Epithelial cell of prostate (primary cell): ENCODE data around the gene PLCB4.

Source experiments
- DNase-seq: peaks from one replicate; pipeline ENCODE4 v3.0.0-alpha.2; 2011; ENCODE audit warnings: low read depth, low spot score
- H3K27ac ChIP-seq: fragments of 450-650 bp; 2 replicates; pipeline ENCODE4 v1.5.1; 2017; ENCODE audit warnings: mild to moderate bottlenecking

PLCB4 gene

GRCh38 chr20:9161311-9161710 lies 92.4 kb downstream of the PLCB4 start:
- H3K27ac ChIP-seq, result no peak overlapping the region
- DNase-seq, result no peak

DNA sequence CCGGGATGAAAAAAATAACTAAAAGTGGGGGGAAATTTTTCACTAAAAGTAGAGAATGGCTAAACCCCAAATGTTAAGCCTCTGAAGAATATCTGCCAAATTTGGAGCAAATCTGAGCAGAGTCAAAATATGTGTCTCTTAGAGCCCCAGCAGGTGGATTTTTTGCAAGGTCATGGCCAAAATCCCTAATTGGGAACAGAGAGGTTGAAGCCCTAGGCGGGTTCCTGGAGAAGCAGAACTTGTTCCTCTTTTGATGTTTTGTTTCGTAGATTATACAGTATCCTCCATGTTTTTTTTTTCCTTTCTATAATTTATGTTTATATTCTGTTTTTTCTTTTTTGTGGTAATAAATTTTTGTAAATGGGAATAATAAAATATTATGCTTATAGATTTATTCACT lies 94.4 kb downstream of the PLCB4 start:
- H3K27ac ChIP-seq, result no peak overlapping the region
- DNase-seq, result no peak

GRCh38 chr20:9163995-9164394 lies 95.1 kb downstream of the PLCB4 start:
- no peak for DNase-seq
- no peak overlapping the region for H3K27ac ChIP-seq

DNA sequence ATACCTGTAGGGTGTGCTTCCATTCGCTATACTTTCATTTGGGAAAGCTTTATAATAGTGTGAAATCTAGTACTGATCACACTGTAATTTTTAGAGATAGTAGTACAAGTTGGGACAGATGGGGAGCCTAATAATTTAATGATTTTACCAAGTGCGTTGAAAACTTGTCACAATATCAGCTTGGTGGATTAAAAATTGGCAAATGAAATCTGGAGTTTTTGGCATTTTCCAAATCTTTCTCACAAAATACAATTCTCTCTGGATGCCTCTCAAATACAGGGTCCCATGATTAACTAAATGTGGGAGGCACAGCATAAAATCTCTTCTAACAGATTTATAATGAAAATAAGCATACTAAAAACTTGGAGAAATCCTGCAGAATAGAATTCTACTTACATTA lies 96.4 kb downstream of the PLCB4 start:
- no peak overlapping the region for H3K27ac ChIP-seq
- DNase-seq, result no peak

DNA sequence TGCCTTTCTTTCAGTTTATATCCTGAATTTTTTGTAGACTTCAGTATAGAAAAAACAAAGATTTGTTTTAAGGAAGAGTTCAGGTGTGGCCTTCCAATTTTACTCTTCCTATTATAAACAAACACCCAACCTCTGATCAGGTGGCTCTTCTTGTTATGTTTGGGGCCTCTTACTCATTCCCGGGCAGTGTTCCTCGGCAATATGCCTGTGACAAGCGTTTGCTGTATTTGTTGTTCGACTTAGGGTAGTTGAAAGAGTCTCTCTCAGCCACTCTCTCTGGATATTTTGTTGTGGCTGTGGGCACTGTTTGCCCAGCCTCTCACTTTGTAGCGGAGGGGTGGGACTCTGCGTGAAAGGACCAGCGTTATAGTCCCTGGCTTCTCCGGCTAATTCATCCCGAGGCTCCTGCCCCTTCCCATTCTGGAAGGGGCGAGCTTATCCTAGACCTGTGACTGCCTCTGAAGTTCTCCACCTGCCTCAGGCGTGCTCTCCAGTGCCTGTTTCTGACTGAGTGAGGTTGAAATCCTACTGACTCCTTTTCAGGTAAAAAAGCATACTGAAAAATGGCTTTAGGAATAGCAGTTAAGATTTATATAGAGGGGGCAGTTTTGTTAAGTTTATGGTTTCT lies 97.4 kb downstream of the PLCB4 start:
- DNase-seq, result no peak
- no peak overlapping the region for H3K27ac ChIP-seq

DNA sequence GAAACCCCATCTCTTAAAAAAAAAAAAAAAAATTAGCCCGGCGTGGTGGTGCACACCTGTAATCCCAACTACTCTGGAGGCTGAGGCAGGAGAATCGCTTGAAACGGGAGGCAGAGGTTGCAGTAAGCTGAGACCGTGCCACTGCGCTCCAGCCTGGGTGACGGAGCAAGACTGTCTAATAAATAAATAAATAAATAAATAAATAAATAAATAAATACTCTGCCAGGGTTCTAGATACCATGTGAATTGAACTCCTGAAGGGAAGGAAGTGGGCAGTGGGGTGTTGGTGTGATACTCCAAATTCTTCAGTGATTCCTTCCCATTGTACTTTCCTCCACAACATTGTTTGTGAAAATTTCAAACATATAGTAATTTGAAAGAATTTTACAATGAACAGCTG lies 100.5 kb downstream of the PLCB4 start:
- H3K27ac ChIP-seq, result no peak overlapping the region
- DNase-seq, result no peak

DNA sequence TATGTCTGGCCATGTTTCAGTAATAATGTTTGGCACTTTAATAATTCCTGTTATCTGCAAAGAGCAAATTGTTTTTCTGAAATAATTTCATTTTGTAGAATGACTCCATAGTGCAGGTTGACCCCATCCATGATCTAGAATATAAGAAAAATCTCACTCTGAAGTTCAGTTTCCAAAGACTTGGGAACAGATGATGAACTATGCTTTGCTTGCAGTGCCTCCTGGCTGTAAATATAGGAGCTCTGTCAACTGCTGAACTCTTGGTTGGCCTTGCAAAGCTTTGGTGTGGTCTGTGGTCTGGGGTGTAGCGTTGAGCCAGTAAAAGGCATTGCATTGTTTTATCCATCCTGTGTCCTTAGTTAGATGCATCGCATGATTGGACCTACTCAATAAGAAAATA lies 104.0 kb downstream of the PLCB4 start:
- H3K27ac ChIP-seq, result no peak overlapping the region
- DNase-seq, result no peak

GRCh38 chr20:9177278-9177677 lies 108.4 kb downstream of the PLCB4 start:
- no peak for DNase-seq
- H3K27ac ChIP-seq, result no peak overlapping the region

- DNase-seq, result no peak
- no peak overlapping the region for H3K27ac ChIP-seq
These were observed 110.4 kb downstream of the PLCB4 start for GRCh38 chr20:9179193-9179802.

- H3K27ac ChIP-seq, result no peak overlapping the region
- no peak for DNase-seq
These were observed 111.0 kb downstream of the PLCB4 start for GRCh38 chr20:9179867-9180266.

- no peak for DNase-seq
- H3K27ac ChIP-seq, result no peak overlapping the region
These were observed 111.8 kb downstream of the PLCB4 start for GRCh38 chr20:9180481-9181257.

DNA sequence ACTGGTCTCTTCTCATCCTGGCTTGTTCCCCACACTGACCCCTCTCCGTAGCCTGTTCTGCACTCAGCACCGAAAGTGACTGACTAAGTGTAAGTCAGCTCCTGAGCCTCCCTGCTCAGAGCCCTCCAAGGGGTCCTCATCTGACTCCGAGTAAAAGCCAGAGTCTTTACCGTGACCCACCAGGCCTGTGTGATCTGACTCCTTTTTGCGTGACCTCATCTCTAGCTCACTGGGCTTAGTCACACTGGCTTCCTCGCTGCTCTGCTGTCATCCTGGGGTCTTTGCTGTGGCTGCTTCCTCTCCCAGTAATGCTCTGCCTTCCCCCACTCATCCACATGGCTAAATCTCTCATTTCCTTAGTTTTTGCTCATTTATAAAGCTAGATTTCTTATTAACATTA lies 116.6 kb downstream of the PLCB4 start:
- no peak for DNase-seq
- H3K27ac ChIP-seq, result no peak overlapping the region

- H3K27ac ChIP-seq, result no peak overlapping the region
- DNase-seq, result no peak
These were observed 117.5 kb downstream of the PLCB4 start for GRCh38 chr20:9186396-9186795.

DNA sequence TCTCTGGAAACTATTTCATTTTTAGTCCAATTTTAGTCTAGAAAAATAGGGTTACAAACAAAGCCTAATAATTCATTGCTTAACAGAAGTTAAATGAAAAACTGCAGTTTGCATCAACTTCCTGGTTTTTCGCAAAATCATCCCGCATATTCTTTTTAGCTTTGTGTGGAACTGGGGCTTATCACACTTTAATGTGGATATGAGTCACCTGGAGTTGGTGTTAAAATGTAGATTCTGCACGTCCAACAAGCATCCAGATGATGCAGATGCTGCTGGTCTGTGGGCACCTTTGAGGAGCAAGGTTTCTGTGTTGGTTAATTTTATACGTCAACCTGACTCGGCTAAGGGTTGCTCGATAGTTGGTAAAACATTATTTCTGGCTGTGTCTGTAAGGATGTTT lies 126.1 kb downstream of the PLCB4 start:
- no peak overlapping the region for H3K27ac ChIP-seq
- no peak for DNase-seq

DNA sequence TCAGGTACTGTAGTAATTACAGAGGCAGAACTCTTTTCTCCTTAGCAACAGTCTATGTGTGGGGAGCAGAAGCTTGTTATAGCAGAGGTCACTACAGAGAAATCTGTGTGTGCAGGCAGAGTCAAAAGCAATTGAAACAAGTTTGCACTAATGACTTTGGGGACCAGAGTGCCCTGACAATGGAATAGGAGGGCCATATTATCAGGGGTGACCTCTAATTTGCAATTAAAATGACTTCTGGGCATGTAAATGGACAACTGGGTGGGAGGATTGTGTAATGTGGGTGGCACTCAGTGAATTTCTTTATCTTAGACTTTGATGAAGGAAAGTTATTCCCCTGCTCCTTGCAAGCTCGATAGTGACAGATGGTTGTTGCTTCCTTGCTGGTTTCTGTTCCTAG lies 127.2 kb downstream of the PLCB4 start:
- DNase-seq, result no peak
- no peak overlapping the region for H3K27ac ChIP-seq

- no peak overlapping the region for H3K27ac ChIP-seq
- no peak for DNase-seq
These were observed 129.6 kb downstream of the PLCB4 start for GRCh38 chr20:9198460-9198859.

GRCh38 chr20:9200196-9200595 lies 131.3 kb downstream of the PLCB4 start:
- no peak for DNase-seq
- H3K27ac ChIP-seq, result no peak overlapping the region

DNA sequence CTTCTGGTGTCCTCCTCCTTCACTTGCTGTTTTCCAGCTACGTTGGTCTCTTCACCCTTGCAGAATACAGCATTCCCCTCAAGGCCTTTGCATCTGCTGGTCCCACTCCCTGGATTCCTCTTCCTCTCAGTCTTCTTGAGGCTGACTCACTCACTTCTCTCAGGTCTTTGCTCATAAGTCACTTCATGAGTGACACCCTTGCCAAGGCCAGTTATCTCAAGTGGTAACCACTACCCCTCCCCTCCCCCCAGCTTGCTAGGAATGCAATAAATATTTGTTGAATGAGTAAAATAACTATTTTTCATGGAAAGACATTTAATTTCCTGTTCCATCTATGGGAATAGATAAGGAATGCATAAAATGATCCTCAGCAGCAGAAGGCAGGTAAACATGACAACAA lies 131.7 kb downstream of the PLCB4 start:
- no peak overlapping the region for H3K27ac ChIP-seq
- no peak for DNase-seq

DNA sequence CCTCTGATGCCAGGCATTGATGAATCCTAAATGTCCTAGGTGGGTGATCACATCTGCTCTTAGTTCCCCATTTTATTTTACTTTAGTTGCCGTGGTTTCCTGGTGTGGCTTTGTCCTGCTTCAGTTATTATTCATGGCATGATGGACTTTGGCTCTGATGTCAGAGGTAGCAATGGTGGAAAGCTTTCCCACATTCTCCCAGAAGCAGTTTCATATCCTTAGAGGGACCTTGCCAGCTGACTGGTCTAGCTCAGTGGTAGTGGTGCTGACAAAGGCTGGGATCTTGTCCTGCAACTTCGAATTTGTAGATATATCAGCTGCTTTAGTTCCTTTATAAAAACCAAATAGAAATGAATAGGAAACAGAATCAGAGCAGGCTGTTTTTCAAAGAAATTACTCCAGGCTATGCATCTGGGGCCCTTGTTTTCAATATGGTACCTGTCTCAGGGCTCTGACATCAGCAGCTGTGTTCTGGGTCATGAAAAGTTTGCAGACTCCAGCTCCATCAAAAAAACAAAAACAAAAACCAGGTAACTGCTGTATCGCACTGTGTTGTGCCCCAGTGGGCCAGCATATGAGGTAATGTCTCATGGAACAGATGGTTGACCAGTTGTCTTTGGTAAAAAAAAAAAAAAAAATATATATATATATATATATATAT lies 133.7 kb downstream of the PLCB4 start:
- DNase-seq, result no peak
- no peak overlapping the region for H3K27ac ChIP-seq

GRCh38 chr20:9203081-9203447 lies 134.2 kb downstream of the PLCB4 start:
- no peak overlapping the region for H3K27ac ChIP-seq
- DNase-seq, result no peak

DNA sequence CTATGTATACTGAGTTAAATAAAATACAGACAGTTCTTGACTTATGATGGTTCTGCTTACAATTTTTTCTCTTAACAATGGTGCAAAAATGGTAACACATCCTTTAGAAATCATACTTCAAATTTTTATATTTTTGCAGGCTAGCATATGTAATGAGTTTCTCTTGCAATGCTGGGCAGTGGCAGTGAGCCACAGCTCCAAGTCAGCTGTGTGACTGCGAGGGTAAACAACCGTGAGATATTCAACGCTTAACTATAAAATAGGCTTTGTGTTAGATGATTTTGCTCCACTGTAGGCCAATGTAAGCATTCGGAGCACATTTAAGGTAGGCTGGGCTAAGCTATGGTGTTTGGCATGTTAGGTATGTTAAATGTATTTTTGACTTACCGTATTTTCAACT lies 136.1 kb downstream of the PLCB4 start:
- DNase-seq, result no peak
- no peak overlapping the region for H3K27ac ChIP-seq
